ENCODE data around the gene ADCY2. TPM values are rescaled to one million over a fixed set of nuclear protein-coding genes. Genes with fewer than 3 reads are reported as not detected.

The ADCY2 gene
- total RNA-seq, 2 donors from 2014 or later, result 8.3 to 15.1 TPM

- no peak for DNase-seq (ENCODE audit: low spot score)
- intact Hi-C loops (cut with DNase I), result loop anchor here in 1 of 2 donors (10.0 kb wide), 1 partner anchor 430 kb away; the partner anchor contains the start of gene ADCY2
Observed at GRCh38 chr5:7824995-7825394, 429.1 kb downstream of the ADCY2 start.

GRCh38 chr5:7825630-7826029 lies 429.7 kb downstream of the ADCY2 start:
- intact Hi-C loops (cut with DNase I), result loop anchor here in 1 of 2 donors (10.0 kb wide), 1 partner anchor 431 kb away; the partner anchor contains the start of gene ADCY2
- DNase-seq (ENCODE audit: low spot score), result no peak

GRCh38 chr5:7827610-7828009 lies 431.7 kb downstream of the ADCY2 start:
- intact Hi-C loops (cut with DNase I), result loop anchor here in 1 of 2 donors (10.0 kb wide), 1 partner anchor 433 kb away; the partner anchor contains the start of gene ADCY2
- no peak for DNase-seq (ENCODE audit: low spot score)

- intact Hi-C loops (cut with DNase I), result loop anchor here in 1 of 2 donors (10.0 kb wide), 1 partner anchor 433 kb away; the partner anchor contains the start of gene ADCY2
Observed at GRCh38 chr5:7828269-7828668, 432.3 kb downstream of the ADCY2 start.

GRCh38 chr5:7834982-7835381 lies 439.0 kb downstream of the ADCY2 start:
- intact Hi-C loops (cut with DNase I), result no loop called here

More at GRCh38 chr5:7828269-7828668, 432.3 kb downstream of the ADCY2 start:
- no peak for DNase-seq (ENCODE audit: low spot score)

GRCh38 chr5:7837403-7837802 lies 441.5 kb downstream of the ADCY2 start:
- no peak for DNase-seq (ENCODE audit: low spot score)
- intact Hi-C loops (cut with DNase I), result no loop called here

More at GRCh38 chr5:7834982-7835381, 439.0 kb downstream of the ADCY2 start:
- DNase-seq (ENCODE audit: low spot score), result no peak

GRCh38 chr5:7842531-7842930 lies 446.6 kb downstream of the ADCY2 start:
- intact Hi-C loops (cut with DNase I), result no loop called here
- no peak for DNase-seq (ENCODE audit: low spot score)

- intact Hi-C loops (cut with DNase I), result no loop called here
- DNase-seq (ENCODE audit: low spot score), result no peak
Observed at GRCh38 chr5:7844901-7845300, 449.0 kb downstream of the ADCY2 start.

- intact Hi-C loops (cut with DNase I), result no loop called here
- no peak for DNase-seq (ENCODE audit: low spot score)
Observed at GRCh38 chr5:7845557-7845956, 449.6 kb downstream of the ADCY2 start.

- no peak for DNase-seq (ENCODE audit: low spot score)
- intact Hi-C loops (cut with DNase I), result no loop called here
Observed at GRCh38 chr5:7846327-7846726, 450.4 kb downstream of the ADCY2 start.

GRCh38 chr5:7848296-7848695 lies 452.4 kb downstream of the ADCY2 start:
- DNase-seq (ENCODE audit: low spot score), result no peak
- intact Hi-C loops (cut with DNase I), result no loop called here

GRCh38 chr5:7849681-7850394 lies 453.9 kb downstream of the ADCY2 start:
- intact Hi-C loops (cut with DNase I), result no loop called here
- no peak for DNase-seq (ENCODE audit: low spot score)

- intact Hi-C loops (cut with DNase I), result no loop called here
- peak; percentile 85 for DNase-seq (ENCODE audit: low spot score)
Observed at GRCh38 chr5:7850395-7851239, 454.7 kb downstream of the ADCY2 start, which contains the start of gene CFAP90. Gene CFAP90 (minus strand): TSS chr5:7851133. CDS start chr5:7851021, 112 bp downstream.

- intact Hi-C loops (cut with DNase I), result no loop called here
- no peak for DNase-seq (ENCODE audit: low spot score)
Observed at GRCh38 chr5:7851240-7851592, 455.3 kb downstream of the ADCY2 start.

GRCh38 chr5:7851617-7852289 lies 455.8 kb downstream of the ADCY2 start:
- DNase-seq (ENCODE audit: low spot score), result no peak
- intact Hi-C loops (cut with DNase I), result no loop called here

- intact Hi-C loops (cut with DNase I), result no loop called here
- no peak for DNase-seq (ENCODE audit: low spot score)
Observed at GRCh38 chr5:7852542-7852941, 456.6 kb downstream of the ADCY2 start.

- DNase-seq (ENCODE audit: low spot score), result no peak
- intact Hi-C loops (cut with DNase I), result no loop called here
Observed at GRCh38 chr5:7852988-7853387, 457.1 kb downstream of the ADCY2 start.

GRCh38 chr5:7855611-7856010 lies 459.7 kb downstream of the ADCY2 start:
- intact Hi-C loops (cut with DNase I), result no loop called here
- no peak for DNase-seq (ENCODE audit: low spot score)

- DNase-seq (ENCODE audit: low spot score), result no peak
- intact Hi-C loops (cut with DNase I), result no loop called here
Observed at GRCh38 chr5:7856855-7857254, 460.9 kb downstream of the ADCY2 start.

- intact Hi-C loops (cut with DNase I), result no loop called here
- no peak for DNase-seq (ENCODE audit: low spot score)
Observed at GRCh38 chr5:7857361-7857760, 461.4 kb downstream of the ADCY2 start.
